BJ (cell line): Measurements from ENCODE around the gene GTF2IRD1. TPM values are rescaled to one million over a fixed set of nuclear protein-coding genes. Genes with fewer than 3 reads are reported as not detected.
"Not testable (repeated sequence)": the region's sequence is repeated elsewhere in the genome, so short reads cannot be mapped to it uniquely, and the experiment has no call there.

Experiments
- CTCF ChIA-PET: fragments of 350-600 bp; formaldehyde crosslinking; extraction: SDS; loops from one replicate; lab custom pipeline; 2021; ENCODE audit warnings: antibody characterized with exemption, inconsistent platforms; lab: Yijun Ruan, JAX
- POLR2A ChIA-PET: fragments of 300-600 bp; sonication (Branson Sonifier 250); formaldehyde crosslinking; extraction: SDS; loops from one replicate; lab custom pipeline; 2021; ENCODE audit warnings: antibody characterized with exemption; lab: Charles Lee
- DNase-seq: peaks from one replicate; pipeline ENCODE4 v3.0.0-alpha.2; 2011; ENCODE audit warnings: low read depth
- H3K27me3 ChIP-seq: 2 replicates; pipeline ENCODE4 v1.6.0; 2011; ENCODE audit warnings: low read length; ENCODE audit not compliant: control insufficient read depth, insufficient read depth
- H3K36me3 ChIP-seq: 2 replicates; pipeline ENCODE4 v1.5.1; 2011; ENCODE audit warnings: low read length; ENCODE audit not compliant: control insufficient read depth, insufficient read depth
- H3K4me3 ChIP-seq: 2 replicates; pipeline ENCODE4 v1.5.1; 2011; ENCODE audit warnings: low read depth, mild to moderate bottlenecking, control low read depth, low read length
- CTCF ChIP-seq: IDR thresholded peaks from 2 replicates; pipeline ENCODE4 v1.5.1; 2011; ENCODE audit warnings: low read depth, mild to moderate bottlenecking, control low read depth, inconsistent platforms, low read length, moderate library complexity; ENCODE audit not compliant: insufficient read depth
- polyA plus RNA-seq: library from polyadenylated mRNA; depleted of rRNA; stranded (reverse); fragments of >200 nt; gene quantifications from 2 replicates; pipeline ENCODE4 v1.2.3, GENCODE V29; 2011

GTF2IRD1 gene
- polyA plus RNA-seq, 1 experiment, result 29.0 TPM

GRCh38 chr7:74430961-74431466, 22.7 kb upstream of the GTF2IRD1 start:
- no peaks in the 10 kb centered on the region for H3K27me3 ChIP-seq
- ChIA-PET CTCF (interaction anchor here (0.5 kb wide), 1 partner anchor 256 kb away, joined by 3 read pairs; no protein-coding TSS in a partner anchor), POLR2A (interaction anchor here (0.7 kb wide), 1 partner anchor 225 kb away, joined by 6 read pairs; no protein-coding TSS in a partner anchor)
- no peaks in the 10 kb centered on the region for H3K36me3 ChIP-seq
- no peak for TF ChIP-seq CTCF
- H3K4me3 ChIP-seq, result no peak overlapping the region
- DNase-seq, result no peak

- POLR2A ChIA-PET, H3K4me3 ChIP-seq, H3K36me3 ChIP-seq, H3K27me3 ChIP-seq, DNase-seq: not testable (repeated sequence)
- CTCF ChIA-PET, result interaction anchor here (0.7 to 1.8 kb wide), 3 partner anchors 9 to 19 kb away, joined by 4 to 8 read pairs (median 5); no protein-coding TSS in a partner anchor
These were observed 16.5 kb upstream of the GTF2IRD1 start for GRCh38 chr7:74437291-74437571.

GRCh38 chr7:74438327-74438726, 15.4 kb upstream of the GTF2IRD1 start:
- no peak overlapping the region for H3K4me3 ChIP-seq
- TF ChIP-seq CTCF, result no peak
- ChIA-PET CTCF (interaction anchor here (0.6 to 4.0 kb wide), 5 partner anchors 10 to 105 kb away, joined by 3 to 23 read pairs (median 7); no protein-coding TSS in a partner anchor), POLR2A (no interaction called here)
- no peaks in the 10 kb centered on the region for H3K36me3 ChIP-seq
- DNase-seq, result no peak
- no peaks in the 10 kb centered on the region for H3K27me3 ChIP-seq

- no peaks in the 10 kb centered on the region for H3K27me3 ChIP-seq
- no peak overlapping the region for H3K4me3 ChIP-seq
- DNase-seq, result no peak
- H3K36me3 ChIP-seq, result no peaks in the 10 kb centered on the region
- no peak for TF ChIP-seq CTCF
- ChIA-PET CTCF (interaction anchor here (1.7 to 4.0 kb wide), 3 partner anchors 9 to 22 kb away, joined by 7 to 23 read pairs (median 7); no protein-coding TSS in a partner anchor), POLR2A (no interaction called here)
These were observed 14.2 kb upstream of the GTF2IRD1 start for GRCh38 chr7:74439541-74439940.

- ChIA-PET POLR2A (interaction anchor here (0.6 kb wide), 1 partner anchor 87 kb away, joined by 4 read pairs; no protein-coding TSS in a partner anchor), CTCF (interaction anchor here (1.7 to 4.0 kb wide), 3 partner anchors 8 to 23 kb away, joined by 7 to 23 read pairs (median 7); no protein-coding TSS in a partner anchor)
- DNase-seq, H3K36me3 ChIP-seq, H3K27me3 ChIP-seq, H3K4me3 ChIP-seq: not testable (repeated sequence)
These were observed 13.6 kb upstream of the GTF2IRD1 start for GRCh38 chr7:74440143-74440542.

GRCh38 chr7:74441801-74442200, 11.9 kb upstream of the GTF2IRD1 start:
- Histone ChIP-seq H3K4me3 (no peak overlapping the region), H3K27me3 (no peaks in the 10 kb centered on the region), H3K36me3 (no peaks in the 10 kb centered on the region)
- POLR2A ChIA-PET, result no interaction called here
- no peak for DNase-seq
- TF ChIP-seq CTCF, result no peak
- CTCF ChIA-PET, result interaction anchor here (1.1 to 4.0 kb wide), 3 partner anchors 9 to 126 kb away, joined by 3 to 23 read pairs (median 4); no protein-coding TSS in a partner anchor
